Left cardiac atrium (tissue), 4 donors: ENCODE measurements around the gene CYP26B1. TPM values are rescaled to one million over a fixed set of nuclear protein-coding genes. Genes with fewer than 3 reads are reported as not detected.

Experiments used
- ATAC-seq, 2 donors: fragments of 200-7000 bp; cut with Tn5 transposase; one replicate each; pipeline ENCODE4 v1.9.1; 2020; ENCODE audit warnings: mild to moderate bottlenecking in 2 of 2, moderate library complexity in 2 of 2
- DNase-seq: peaks from one replicate; pipeline ENCODE4 v3.0.0-alpha.2; 2020
- intact Hi-C, 2 donors: fragments of 100-400 bp; cut with DNase I; formaldehyde crosslinking; loops; one replicate each; pipeline versions ENCODE4 v1.14.1 to v1.15.1; 2022 to 2023
- total RNA-seq, 2 donors: library from RNA; stranded (reverse); fragmentation: NEBNext Ultra II Directional; extraction: Animal tissue kit (Norgen Biotek cat#: 25700); gene quantifications; one replicate each; pipeline ENCODE4 v1.2.1, GENCODE V29; 2021
- donor health status: DM: no; HTN: yes; CAD: no.
- donor health status: DM: no; HTN: yes; CAD: no; lungs with severe emphysema.
- donor health status: DM: yes; HTN: yes; CAD: no.
- donor health status: Dilated cardiomyopathy.

CYP26B1 gene
- total RNA-seq, 2 donors from 2014 or later, result 8.5 to 21.0 TPM

DNA sequence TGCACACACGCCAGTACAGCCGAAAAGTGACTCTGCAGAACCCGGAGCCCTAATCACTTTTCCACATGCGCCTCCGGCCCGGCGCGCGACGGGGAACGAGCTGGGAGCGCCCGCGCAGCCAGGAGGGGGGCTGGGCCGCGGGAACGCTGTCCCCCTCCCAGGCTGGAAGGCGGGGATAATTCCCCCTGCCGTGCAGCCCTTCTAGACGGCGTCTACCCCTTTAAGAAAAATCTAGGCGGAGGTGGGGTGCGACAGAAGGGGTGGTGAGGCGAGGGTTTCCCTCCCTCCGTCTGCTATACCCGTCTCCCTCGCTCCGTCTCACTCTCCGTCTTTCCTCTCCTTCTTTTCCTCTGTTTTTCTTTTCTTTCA, 2.4 kb downstream of the CYP26B1 start:
- intact Hi-C loops, result loop anchor here in 1 of 2 donors (5.0 kb wide), 2 partner anchors 223 to 343 kb away; no protein-coding TSS in a partner anchor
- ATAC-seq (peak; percentile 29 to 52), DNase-seq (no peak)

DNA sequence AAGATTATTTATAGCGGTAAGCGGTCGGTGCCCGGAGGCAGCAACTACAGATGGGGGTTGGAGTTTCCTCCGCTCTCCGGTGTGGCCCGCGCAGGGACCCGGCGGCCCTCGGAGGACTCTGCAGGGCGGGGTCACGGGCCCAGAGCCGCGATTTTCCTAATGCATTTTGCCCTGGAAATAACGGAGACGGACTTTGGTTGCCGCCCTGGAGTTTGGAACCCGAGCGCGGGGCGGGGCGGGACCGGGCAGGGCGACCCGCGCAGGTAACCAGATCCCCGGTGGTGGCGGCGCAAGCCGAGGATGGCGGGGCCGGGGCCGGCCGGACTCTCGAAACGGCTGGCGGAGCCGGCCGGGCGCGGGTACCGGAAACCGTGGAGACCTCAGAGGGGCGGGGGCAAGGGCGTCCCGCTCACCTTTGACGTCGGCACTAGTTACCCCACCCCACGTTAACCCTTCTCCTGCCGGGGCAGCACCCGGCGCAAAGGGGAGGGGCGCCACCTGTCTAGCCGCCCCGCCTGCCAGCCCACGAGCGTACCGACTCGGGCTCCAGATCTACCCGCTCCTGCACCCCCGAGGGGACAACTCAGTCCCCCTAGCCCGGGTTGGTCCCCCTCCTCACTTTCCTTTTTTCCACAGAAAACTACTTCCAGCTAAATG, 2.9 kb downstream of the CYP26B1 start:
- peak; percentile 64 to 65 for ATAC-seq
- peak; percentile 64 for DNase-seq
- intact Hi-C loops, result loop anchor here in 1 of 2 donors (5.0 kb wide), 2 partner anchors 222 to 342 kb away; no protein-coding TSS in a partner anchor

DNA sequence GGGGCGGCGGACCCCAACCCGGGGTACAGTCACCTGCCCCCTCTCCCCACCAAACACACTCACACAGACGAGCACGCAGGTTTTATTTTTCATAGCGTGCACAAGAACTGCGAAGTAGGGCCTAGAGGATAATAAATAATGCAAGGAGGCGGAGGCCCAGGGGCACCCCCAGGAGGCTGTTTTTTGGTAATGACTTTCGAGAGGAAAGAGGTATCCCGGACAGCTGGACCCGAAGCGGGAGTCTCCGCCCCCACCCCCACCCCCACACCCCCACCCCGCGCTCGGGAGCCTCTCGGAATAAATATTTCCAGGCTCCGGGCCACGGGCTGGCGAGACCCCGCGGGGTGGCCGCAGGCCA, 3.4 kb downstream of the CYP26B1 start:
- no peak for DNase-seq
- intact Hi-C loops, result no loop called here
- no peak for ATAC-seq

DNA sequence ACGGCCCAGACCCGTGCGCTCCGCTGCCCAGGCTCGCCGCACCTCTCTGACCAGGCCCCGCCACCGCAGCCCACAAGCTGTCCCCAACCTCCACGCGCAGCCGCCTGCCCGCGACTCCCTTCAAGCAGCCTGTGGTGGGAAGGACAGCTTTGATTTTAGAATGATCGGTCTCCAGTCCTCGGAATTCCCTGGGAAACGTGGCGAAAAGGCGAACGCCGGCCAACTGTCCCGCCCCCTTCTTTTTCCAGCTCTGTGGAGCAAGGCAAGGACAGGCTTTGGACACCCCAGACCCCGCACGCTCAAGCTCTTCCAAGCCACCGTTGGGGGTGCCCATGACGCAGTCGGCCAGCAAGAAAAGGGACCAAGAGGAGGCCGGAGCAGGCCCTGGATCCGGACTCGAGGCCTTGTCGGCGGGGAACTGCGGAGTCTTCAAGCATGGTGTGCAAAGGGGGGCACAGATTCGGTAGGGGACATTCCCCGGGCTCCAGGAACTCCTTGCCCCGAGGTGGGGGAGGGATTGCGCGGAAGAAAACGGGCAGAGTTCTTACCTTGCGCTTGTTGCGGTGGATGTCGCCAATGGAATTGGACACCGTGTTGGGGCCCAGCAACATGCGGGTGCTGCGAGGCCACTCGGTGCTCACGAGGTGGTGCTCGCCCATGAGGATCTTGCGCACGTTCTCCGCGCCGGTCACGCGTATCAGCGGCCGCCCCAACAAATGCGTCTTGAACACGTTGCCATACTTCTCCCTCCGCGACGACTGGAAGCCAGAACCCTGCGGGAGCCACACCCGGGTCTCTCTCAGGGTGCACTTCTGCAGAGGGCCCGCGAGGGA, 4.0 kb downstream of the CYP26B1 start:
- ATAC-seq (peak; percentile 5), DNase-seq (no peak)
- intact Hi-C loops, result no loop called here

DNA sequence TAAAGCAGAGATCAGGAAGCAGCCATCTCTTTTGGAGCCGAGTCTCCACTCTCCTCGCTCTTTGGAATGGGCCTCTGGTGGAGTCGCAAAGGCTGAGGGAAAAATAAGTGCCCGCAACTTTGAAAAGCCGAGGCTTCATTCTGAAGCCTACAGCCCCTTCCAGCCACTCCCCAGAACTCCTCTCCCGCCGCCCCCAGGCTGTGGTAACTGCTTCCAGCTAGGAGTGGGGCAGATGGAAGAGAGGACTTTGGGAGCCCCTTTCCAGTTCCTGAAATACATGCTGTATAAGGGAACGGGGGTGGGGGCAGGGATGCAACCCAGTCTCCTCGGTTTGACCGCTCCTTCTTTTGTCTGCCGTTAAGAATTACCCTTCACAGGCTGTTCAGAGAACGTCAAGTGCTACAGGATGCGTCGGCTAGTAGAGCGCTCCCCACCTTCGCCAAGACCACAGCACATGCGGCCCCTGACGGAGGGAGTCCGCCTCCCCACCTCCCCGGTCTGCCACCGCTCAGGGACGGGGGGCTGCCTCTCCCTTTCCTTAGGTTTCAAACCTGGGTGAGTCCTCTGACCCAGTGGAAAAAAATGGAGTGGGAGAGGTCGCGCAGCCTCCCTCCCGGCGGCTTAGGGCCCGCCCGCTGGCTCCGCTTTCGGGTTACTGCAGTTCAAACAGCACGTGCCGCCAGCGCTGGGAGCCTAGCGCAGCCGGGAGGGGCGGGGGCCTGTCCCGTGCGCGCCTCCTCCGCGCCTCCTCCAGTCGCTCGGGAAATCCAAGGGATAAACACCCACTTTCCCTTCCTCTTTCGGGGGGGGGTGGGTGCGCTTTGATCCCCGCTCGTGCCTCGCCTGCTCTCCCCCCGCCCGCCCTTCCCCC, 4.9 kb downstream of the CYP26B1 start:
- peak; percentile 51 to 63 for ATAC-seq
- DNase-seq, result peak; percentile 80
- intact Hi-C loops, result no loop called here

DNA sequence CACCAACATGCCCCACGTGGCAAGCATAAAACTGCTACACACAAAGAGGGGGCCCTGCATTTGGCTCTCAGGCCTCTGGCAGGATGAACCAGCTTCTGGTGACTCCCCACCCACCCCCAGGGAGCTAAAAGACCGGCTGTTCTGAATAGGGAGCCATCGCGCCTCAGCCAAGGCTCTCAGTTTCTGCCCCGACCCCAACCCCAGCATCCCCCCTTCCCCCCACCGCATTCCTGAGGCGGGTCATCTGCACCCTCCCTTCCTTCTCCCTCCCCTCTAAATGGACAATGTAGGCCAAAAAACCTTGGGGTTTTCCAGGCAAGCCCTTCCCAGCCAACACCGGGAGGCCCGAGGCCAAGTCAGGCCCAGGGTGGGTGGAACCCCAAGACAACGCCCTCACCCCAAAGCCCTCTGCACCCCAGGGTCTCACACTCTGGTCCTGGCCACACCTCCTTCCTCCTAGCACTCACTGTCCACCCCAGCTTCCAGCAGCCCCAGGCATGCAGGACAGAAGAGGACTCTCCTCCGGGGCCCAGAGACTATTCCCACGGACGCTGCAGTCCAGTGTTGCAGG, 5.7 kb downstream of the CYP26B1 start:
- ATAC-seq, result no peak
- intact Hi-C loops, result no loop called here
- DNase-seq, result no peak

DNA sequence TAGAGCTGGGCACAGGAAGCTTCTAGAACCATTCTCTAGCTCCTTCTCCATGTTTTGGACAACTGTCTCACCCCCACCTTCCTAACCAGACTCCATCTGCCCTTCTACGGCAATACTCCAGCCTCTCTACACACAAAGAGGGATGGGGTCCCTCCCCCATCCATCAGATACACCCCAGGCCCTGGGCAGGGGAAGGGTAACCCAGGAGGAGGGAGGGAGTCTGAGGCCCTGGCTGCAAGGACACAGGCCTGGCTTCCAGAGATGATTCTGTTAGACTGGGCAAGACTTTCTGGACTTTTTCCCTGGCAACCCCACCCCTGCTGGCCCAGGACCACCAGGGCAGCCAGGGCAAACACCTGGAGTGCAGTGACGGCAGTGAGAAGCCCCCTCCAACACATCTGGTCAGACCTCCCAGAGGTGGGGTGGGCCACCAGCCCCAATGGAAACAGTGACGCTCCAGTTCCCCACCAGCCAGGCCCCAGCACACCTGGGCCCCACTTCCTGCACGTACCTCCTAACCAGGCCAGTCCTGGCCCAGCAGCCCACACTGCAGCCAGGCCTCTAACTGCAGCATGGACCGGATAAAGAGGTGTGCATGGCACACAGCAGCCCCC, 6.5 kb downstream of the CYP26B1 start:
- no peak for ATAC-seq
- no peak for DNase-seq
- intact Hi-C loops, result no loop called here

DNA sequence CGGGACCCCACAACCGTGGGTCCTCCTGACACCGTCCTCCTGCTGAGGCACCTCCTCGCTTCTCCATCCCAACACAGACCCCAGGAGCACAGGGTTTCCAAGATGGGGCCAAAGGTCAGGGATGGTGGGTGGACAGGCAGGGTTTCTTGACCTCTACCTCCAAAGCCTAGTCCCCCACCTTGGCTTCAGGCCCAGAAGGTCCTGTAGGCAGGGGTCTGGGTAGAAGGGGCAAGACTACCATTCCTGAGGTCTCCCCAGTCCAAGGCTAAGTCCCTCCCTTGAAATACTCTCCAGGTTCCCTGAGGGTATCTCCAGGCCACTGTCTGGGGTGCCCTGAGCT, 7.1 kb downstream of the CYP26B1 start:
- intact Hi-C loops, result no loop called here
- DNase-seq (no peak), ATAC-seq (no peak)

DNA sequence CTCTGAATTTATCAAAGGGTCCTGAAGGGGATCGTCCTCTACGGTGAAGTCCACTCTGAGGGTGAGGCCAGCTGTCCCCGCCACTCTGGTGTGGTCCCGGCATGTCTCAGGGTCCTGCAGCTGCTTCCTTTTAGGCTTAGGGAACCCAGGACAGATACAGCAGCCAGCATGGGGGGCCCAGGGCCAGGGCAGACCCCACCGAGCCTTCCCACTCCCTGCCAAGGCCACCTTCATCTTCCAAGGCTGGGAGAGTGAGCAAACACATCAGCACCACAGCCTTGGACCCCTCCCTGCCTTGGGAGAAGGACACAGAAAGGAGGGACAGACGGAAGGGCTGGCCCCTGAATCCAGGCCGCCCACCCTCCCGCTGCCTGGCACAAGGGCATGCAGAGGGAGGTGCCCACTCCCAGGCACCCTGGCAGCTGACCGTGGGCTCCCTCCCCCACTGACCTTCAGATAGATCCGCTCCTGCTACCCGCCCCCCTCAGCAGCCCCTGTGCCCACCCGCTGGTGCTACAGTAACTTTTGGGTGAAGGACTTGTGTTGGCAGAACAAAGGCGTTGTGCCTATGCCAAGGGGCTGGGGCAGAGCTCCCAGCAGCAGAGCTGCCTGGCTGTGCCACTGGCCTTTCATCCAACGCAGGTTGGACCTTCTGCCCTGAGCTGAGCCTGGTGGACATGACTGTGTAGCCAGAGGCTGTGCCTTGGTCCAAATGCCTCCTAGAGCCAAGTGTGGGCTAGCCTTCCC, 7.6 kb downstream of the CYP26B1 start:
- DNase-seq (no peak), ATAC-seq (no peak)
- intact Hi-C loops, result loop anchor here in 1 of 2 donors (5.0 kb wide), 1 partner anchor 593 kb away; no protein-coding TSS in a partner anchor

DNA sequence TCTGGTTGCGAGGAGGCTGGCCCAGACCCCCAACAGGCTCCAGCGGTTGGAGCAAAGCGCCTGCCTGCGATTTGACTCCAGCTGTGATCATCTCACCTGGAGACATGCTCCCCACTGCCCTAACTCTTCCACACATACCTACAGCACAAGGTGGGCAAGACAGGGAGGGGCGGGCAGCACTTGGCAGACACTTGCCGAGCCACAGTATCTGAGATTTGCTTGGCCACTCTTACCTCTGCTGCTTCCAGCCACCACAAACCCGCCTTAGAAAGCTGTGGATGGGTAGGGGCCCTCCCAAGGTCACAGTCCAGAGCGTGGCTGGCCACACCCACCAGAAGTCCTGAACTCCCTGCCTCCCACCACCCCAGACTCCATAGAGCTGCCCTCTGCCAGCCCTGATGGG, 8.2 kb downstream of the CYP26B1 start:
- ATAC-seq (no peak), DNase-seq (no peak)
- intact Hi-C loops, result loop anchor here in 1 of 2 donors (5.0 kb wide), 1 partner anchor 592 kb away; no protein-coding TSS in a partner anchor

DNA sequence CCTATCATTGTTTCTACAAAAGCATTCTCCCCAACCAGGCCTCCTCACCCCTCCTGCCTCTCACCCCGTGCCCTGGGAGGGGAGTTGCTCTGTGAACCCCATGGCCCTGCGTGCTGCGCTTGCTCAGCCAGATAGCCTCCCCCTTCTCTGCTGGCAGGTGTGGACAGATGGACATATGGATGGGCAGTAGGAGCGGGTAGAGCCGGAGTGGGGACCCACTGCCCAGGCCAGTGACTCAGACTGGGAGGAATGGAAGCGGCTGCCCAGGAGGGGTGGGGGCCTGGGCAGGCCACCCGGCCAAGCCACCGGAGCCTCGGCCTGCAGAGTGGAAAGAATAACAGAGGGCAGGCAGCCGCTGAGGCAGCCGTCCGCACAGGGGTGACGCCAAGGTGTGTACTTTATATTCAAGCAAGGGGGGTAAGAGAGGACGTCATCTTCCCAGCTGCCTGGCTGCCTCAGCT, 8.7 kb downstream of the CYP26B1 start:
- intact Hi-C loops, result loop anchor here in 1 of 2 donors (5.0 kb wide), 1 partner anchor 592 kb away; no protein-coding TSS in a partner anchor
- ATAC-seq, result peak in 1 of 2 donors; percentile 29
- no peak for DNase-seq

DNA sequence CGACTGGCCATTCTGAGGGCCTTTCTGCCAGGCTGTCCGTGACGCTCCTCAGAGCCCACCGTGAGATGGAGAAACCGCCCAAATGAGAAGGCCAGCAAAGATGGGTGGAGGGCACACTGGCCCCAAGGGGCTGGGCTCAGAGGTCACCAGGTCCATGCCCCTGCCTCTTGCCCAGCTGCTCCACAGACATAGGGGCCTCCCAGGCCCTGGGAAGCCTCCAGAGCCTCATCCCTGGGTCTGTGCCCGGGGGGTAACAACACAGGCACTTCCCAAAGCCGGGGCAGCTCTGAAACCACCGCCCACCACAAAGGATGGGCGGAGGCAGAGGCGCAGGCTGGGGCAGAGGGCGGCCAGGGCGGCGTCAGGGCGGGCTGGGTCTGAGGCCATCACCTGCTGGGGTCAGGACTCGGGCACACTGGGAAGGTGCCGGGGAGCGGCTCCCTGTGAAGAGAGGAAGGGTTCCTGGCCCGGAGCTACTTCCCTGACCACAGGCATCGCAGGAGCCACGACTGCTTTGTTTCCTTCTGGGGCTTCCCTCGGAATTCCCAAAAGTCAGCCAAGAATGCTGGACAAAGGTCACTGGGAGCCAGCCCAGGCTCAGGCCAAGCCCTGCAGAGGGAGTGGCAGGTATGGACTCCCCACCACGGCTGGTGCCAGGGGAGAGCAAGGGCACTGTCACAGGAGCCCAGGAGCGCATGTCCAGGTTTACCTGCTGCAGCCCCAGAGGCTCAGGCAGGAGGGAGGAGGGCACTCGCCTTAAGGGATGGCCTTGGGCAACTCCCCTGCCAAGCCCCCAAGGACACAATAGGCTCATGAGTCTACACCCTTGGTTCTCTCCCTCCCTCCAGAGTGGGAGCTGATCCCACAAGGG, 9.4 kb downstream of the CYP26B1 start:
- DNase-seq, result no peak
- intact Hi-C loops, result loop anchor here in 1 of 2 donors (5.0 kb wide), 1 partner anchor 591 kb away; no protein-coding TSS in a partner anchor
- ATAC-seq, result no peak

DNA sequence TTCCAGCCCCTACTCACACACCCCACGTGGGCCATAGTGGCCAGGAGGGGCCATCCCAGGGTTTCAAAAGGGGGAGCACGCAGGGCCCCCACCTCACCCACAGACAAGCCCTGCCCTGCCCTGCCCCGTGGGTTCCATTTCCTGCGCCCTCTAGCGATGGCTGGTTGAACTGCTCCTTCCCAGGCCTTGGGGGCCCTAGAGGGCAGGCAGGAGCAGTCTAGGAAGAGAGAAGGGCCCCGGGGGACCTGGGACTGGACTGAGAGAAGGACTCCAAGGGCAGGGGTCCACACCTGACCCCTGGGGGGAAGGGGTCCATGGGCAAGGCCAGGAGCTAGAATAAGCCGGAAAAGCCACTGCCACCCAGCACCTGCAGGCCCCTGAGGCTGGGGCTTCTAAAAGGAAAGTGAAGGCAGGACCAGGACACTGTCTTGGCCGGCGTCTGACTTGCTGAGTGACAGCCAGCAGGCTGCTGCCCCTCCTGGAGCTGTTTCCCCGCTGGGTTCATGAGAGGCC, 10.1 kb downstream of the CYP26B1 start:
- intact Hi-C loops, result loop anchor here in 1 of 2 donors (5.0 kb wide), 1 partner anchor 590 kb away; no protein-coding TSS in a partner anchor
- DNase-seq (peak; percentile 67), ATAC-seq (peak; percentile 60 to 62)

DNA sequence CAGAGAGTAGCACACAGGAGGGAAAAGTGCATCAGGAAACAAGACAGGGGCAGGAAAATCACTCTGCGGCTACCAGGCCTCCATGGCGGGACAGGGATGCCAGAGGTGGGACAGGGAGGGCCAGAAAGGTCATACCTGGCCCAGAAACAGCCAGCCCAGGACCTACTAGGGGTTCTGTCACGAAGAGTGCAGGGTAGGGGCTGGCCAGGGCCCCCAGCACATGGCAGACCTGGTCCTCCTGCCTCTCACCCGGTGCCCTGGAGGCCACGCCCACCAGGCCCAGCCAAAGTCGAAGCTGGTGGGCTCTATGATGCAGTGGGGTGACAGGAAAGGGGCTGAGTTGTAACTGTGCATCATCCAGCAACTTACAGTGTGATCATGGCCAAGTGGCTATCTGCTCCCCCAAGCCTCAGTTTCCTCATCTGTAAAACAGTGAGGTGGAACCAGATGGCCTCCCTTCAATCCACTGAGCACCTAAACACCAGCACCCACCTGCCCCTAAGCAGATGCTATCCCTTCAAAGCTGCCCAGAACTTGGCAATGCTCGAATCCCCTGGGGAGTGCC, 10.6 kb downstream of the CYP26B1 start:
- ATAC-seq (no peak), DNase-seq (no peak)
- intact Hi-C loops, result loop anchor here in 1 of 2 donors (5.0 kb wide), 1 partner anchor 590 kb away; no protein-coding TSS in a partner anchor

DNA sequence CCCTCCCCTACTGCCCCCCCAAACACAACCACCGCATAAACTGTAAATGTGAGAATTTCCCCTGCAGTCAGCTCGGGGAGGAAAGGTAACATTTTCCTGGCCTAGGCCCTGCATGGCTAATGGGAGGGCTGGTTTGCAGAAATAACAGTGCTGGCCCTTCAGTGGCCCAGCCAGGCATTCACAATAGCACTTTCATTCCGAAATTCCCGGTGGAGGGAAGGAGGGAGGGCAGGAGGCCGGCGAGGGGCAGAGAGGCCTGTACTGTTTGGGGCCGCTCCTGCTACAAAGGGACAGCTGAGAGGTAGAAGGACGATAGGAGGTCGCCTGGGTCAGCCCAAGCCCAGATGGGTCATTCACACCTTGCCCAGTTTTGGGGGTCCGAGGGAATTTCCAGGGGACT, 11.3 kb downstream of the CYP26B1 start:
- intact Hi-C loops, result loop anchor here in 1 of 2 donors (5.0 kb wide), 1 partner anchor 589 kb away; no protein-coding TSS in a partner anchor
- no peak for ATAC-seq
- DNase-seq, result no peak

DNA sequence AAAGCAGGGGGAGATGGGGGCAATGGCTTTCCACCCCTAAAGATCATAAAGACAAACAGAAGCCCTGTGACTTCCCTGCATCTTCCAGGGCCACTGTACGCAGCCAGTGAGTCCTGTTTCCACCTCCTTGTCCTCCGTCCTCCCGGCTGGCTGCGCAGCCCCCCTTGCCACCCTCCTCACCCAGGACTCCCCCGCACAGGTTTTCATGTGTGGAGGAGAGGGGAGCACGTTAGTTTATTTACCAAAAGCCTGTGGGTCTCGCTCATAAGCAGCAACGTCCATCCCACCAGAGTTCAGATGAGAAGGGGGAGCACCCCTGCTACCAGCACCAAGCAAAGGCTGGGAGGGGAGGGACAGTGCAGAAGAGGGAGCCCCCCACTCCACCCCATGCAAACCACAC, 11.7 kb downstream of the CYP26B1 start:
- intact Hi-C loops, result loop anchor here in 1 of 2 donors (5.0 kb wide), 1 partner anchor 589 kb away; no protein-coding TSS in a partner anchor
- DNase-seq, result no peak
- no peak for ATAC-seq
